ENCODE data around the gene CSRP3.

Gene CSRP3

GRCh38 chr11:19201737-19202605 lies at the start of gene CSRP3:
Gene CSRP3, minus strand, starts transcription at chr11:19201983. Its CDS starts 9,535 bp downstream, at chr11:19192448.
- no peak for DNase-seq (ENCODE audit: low read depth, low spot score)

GRCh38 chr11:19251577-19251976 lies 49.8 kb upstream of the CSRP3 start:
- DNase-seq (ENCODE audit: low read depth, low spot score): no peak

GRCh38 chr11:19246816-19247215 lies 45.0 kb upstream of the CSRP3 start:
- no peak for DNase-seq (ENCODE audit: low read depth, low spot score)

GRCh38 chr11:19245351-19245750 lies 43.6 kb upstream of the CSRP3 start:
- no peak for DNase-seq (ENCODE audit: low read depth, low spot score)

GRCh38 chr11:19244621-19245020 lies 42.8 kb upstream of the CSRP3 start:
- DNase-seq (ENCODE audit: low read depth, low spot score): no peak

GRCh38 chr11:19244084-19244483 lies 42.3 kb upstream of the CSRP3 start:
- no peak for DNase-seq (ENCODE audit: low read depth, low spot score)

GRCh38 chr11:19243613-19244012 lies 41.8 kb upstream of the CSRP3 start:
- no peak for DNase-seq (ENCODE audit: low read depth, low spot score)

- no peak for DNase-seq (ENCODE audit: low read depth, low spot score)
These were observed 41.4 kb upstream of the CSRP3 start for GRCh38 chr11:19243143-19243542.

GRCh38 chr11:19242179-19242932 lies 40.6 kb upstream of the CSRP3 start:
- no peak for DNase-seq (ENCODE audit: low read depth, low spot score)

GRCh38 chr11:19241260-19242178 lies 39.7 kb upstream of the CSRP3 start:
- no peak for DNase-seq (ENCODE audit: low read depth, low spot score)

GRCh38 chr11:19240420-19241259 lies 38.9 kb upstream of the CSRP3 start, which contains the start of gene E2F8:
Gene E2F8, minus strand, starts transcription at chr11:19240945. Its CDS starts 824 bp downstream, at chr11:19240121.
- peak; percentile 65 for DNase-seq (ENCODE audit: low read depth, low spot score)

- no peak for DNase-seq (ENCODE audit: low read depth, low spot score)
These were observed 37.3 kb upstream of the CSRP3 start for GRCh38 chr11:19239039-19239438.

GRCh38 chr11:19237813-19238212 lies 36.0 kb upstream of the CSRP3 start:
- DNase-seq (ENCODE audit: low read depth, low spot score): no peak

GRCh38 chr11:19237381-19237780 lies 35.6 kb upstream of the CSRP3 start:
- DNase-seq (ENCODE audit: low read depth, low spot score): no peak

GRCh38 chr11:19234231-19234817 lies 32.5 kb upstream of the CSRP3 start:
- no peak for DNase-seq (ENCODE audit: low read depth, low spot score)

GRCh38 chr11:19232910-19233503 lies 31.2 kb upstream of the CSRP3 start:
- no peak for DNase-seq (ENCODE audit: low read depth, low spot score)

GRCh38 chr11:19229671-19230070 lies 27.9 kb upstream of the CSRP3 start:
- no peak for DNase-seq (ENCODE audit: low read depth, low spot score)

GRCh38 chr11:19228968-19229367 lies 27.2 kb upstream of the CSRP3 start:
- no peak for DNase-seq (ENCODE audit: low read depth, low spot score)

- no peak for DNase-seq (ENCODE audit: low read depth, low spot score)
These were observed 24.8 kb upstream of the CSRP3 start for GRCh38 chr11:19226378-19227195.
